Measurements from ENCODE around the gene LMNB1.

LMNB1 gene

GRCh38 chr5:126801174-126801991 lies 24.4 kb downstream of the LMNB1 start:
- DNase-seq (ENCODE audit: low spot score), result no peak
- Histone ChIP-seq H3K4me3 (no peak overlapping the region), H3K27ac (no peak overlapping the region)
- TF ChIP-seq, protein P1, sequence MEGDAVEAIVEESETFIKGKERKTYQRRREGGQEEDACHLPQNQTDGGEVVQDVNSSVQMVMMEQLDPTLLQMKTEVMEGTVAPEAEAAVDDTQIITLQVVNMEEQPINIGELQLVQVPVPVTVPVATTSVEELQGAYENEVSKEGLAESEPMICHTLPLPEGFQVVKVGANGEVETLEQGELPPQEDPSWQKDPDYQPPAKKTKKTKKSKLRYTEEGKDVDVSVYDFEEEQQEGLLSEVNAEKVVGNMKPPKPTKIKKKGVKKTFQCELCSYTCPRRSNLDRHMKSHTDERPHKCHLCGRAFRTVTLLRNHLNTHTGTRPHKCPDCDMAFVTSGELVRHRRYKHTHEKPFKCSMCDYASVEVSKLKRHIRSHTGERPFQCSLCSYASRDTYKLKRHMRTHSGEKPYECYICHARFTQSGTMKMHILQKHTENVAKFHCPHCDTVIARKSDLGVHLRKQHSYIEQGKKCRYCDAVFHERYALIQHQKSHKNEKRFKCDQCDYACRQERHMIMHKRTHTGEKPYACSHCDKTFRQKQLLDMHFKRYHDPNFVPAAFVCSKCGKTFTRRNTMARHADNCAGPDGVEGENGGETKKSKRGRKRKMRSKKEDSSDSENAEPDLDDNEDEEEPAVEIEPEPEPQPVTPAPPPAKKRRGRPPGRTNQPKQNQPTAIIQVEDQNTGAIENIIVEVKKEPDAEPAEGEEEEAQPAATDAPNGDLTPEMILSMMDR (IDR thresholded peaks at IDR 0.05), result no peak

DNA sequence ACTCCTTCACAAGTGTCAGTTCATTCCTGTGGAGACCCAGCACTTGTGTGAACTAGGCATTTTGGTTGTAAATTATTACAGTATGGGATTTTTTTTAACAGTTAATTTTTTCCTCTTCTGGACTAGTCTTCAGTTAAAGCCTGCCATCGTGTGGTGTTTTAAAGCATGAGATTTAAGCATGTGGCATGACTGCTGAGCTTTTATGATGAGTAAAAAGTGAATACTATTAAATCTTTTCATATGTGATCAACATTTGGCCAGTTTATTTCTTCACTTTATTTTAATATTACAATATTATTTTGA lies 25.0 kb downstream of the LMNB1 start:
- Histone ChIP-seq H3K27ac (no peak overlapping the region), H3K4me3 (no peak overlapping the region)
- DNase-seq (ENCODE audit: low spot score), result no peak
- TF ChIP-seq, protein P1 (IDR thresholded peaks at IDR 0.05), result no peak

GRCh38 chr5:126805063-126805462 lies 28.1 kb downstream of the LMNB1 start:
- Histone ChIP-seq H3K27ac (no peak overlapping the region), H3K4me3 (no peak overlapping the region)
- DNase-seq (ENCODE audit: low spot score), result no peak
- TF ChIP-seq, protein P1 (IDR thresholded peaks at IDR 0.05), result no peak

DNA sequence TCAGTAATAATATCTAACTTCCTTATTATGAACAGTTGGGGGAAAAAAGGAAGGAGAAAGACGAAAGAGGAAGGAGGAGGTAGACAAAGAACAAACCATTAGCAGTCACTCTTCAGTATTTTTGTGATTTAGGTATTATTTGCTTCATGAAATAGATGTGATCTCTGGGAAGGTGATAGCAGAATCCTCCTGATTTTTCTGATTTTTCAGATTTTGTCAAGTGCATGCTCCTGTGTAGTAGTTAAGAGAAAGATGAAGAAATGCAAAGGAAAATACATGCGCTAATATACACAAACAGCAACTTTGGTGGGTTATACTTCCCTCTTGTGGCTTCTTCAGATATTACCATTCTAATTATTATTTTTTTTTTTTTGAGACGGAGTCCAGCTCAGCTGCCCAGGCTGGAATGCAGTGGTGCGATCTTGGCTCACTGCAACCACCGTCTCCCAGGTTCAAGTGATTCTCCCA lies 31.6 kb downstream of the LMNB1 start:
- no peak overlapping the region for H3K27ac ChIP-seq
- no peak for DNase-seq (ENCODE audit: low spot score)
- H3K4me3 ChIP-seq, result no peak overlapping the region
- TF ChIP-seq, protein P1 (IDR thresholded peaks at IDR 0.05), result peak; percentile 29

- DNase-seq (ENCODE audit: low spot score), result no peak
- H3K27ac ChIP-seq, result no peak overlapping the region
- TF ChIP-seq, protein P1 (IDR thresholded peaks at IDR 0.05), result no peak
- no peak overlapping the region for H3K4me3 ChIP-seq
Measured at GRCh38 chr5:126809916-126810315, 33.0 kb downstream of the LMNB1 start.

DNA sequence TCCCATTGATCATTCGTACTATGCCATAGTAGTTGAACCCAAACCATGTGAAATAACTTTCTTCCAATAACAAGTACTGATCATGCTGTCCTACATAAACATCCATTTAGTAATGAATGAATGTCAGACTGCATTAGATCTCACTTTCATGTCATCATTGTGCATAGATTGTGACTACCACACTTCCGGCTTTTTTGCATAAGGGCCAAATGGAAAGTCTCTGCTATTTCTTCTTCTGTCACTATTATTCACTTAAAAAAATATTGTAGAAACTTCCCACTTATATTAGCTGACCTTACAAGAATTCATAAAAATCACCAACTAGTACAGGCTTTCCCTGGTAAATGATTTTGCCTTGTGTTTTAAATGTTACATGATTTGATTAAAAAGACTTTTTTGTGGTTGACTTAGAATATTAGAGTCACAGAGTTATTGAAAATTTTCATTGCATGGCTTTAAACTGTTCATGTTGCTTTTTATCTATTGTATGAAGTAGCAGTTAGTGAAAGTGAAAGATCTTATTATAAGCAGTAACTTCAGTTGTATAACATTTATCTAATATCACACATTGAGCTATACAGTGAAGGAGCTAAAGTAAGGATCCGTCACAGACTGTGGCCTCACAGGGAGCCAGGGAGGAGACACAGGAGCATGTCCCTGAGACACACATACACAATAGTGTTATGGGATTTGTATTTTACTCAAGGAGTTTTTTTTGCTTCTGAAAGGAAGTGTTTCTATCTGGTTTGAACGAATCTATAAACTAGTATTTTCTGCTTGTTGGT lies 33.9 kb downstream of the LMNB1 start:
- no peak for DNase-seq (ENCODE audit: low spot score)
- Histone ChIP-seq H3K27ac (no peak overlapping the region), H3K4me3 (no peak overlapping the region)
- TF ChIP-seq, protein P1 (IDR thresholded peaks at IDR 0.05), result no peak

Measured in coronary artery (tissue), 2 donors.